H1 (cell line): ENCODE results near the gene ARMH3. TPM values are rescaled to one million over a fixed set of nuclear protein-coding genes. Genes with fewer than 3 reads are reported as not detected.

ENCODE experiments used
- CTCF ChIA-PET: fragments of 300-600 bp; sonication (Branson Sonifier 250); formaldehyde crosslinking; loops from one replicate; lab custom pipeline; 2021; ENCODE audit not compliant: partially characterized antibody; lab: Charles Lee
- POLR2A ChIA-PET: fragments of 300-600 bp; sonication (Branson Sonifier 250); formaldehyde crosslinking; loops from one replicate; lab custom pipeline; 2021; ENCODE audit warnings: inconsistent platforms; ENCODE audit not compliant: partially characterized antibody; lab: Charles Lee
- DNase-seq, 2 experiments: peaks; one replicate each; pipeline versions ENCODE4 v3.0.0 to v3.0.0-alpha.2; 2010 to 2022; ENCODE audit warnings: low spot score in 2 of 2, low read depth in 1 of 2, mixed read lengths in 1 of 2
- FAIRE-seq: peaks from 2 replicates; lab custom pipeline; 2011; peaks lifted over from hg19 to GRCh38; lab: Jason Lieb, UNC
- H2AFZ ChIP-seq: 2 replicates; pipeline ENCODE4 v1.8.1; 2012; ENCODE audit warnings: low read length, inconsistent platforms
- H2AK5ac ChIP-seq: 2 replicates; pipeline ENCODE4 v1.6.1; 2013; ENCODE audit warnings: low read depth, low read length
- H2BK120ac ChIP-seq: replicated peaks from 2 replicates; pipeline ENCODE3; 2013; ENCODE audit warnings: low read depth, low read length, inconsistent platforms
- H2BK12ac ChIP-seq: 2 replicates; pipeline ENCODE4 v1.6.1; 2013; ENCODE audit warnings: low read depth, low read length
- H2BK15ac ChIP-seq: 2 replicates; pipeline ENCODE4 v1.6.1; 2013; ENCODE audit warnings: low read length
- H2BK20ac ChIP-seq: 2 replicates; pipeline ENCODE4 v1.6.1; 2013; ENCODE audit warnings: low read length
- H2BK5ac ChIP-seq: 2 replicates; pipeline ENCODE4 v1.6.1; 2013; ENCODE audit warnings: low read depth, low read length
- H3K14ac ChIP-seq: 2 replicates; pipeline ENCODE4 v1.6.1; 2013; ENCODE audit warnings: inconsistent platforms; ENCODE audit not compliant: insufficient read length
- H3K18ac ChIP-seq: 2 replicates; pipeline ENCODE4 v1.6.1; 2013; ENCODE audit warnings: low read length; ENCODE audit errors: extremely low read depth
- H3K23ac ChIP-seq: 2 replicates; pipeline ENCODE4 v1.6.1; 2013; ENCODE audit warnings: inconsistent platforms; ENCODE audit not compliant: insufficient read length
- H3K23me2 ChIP-seq: 2 replicates; pipeline ENCODE4 v1.6.1; 2013; ENCODE audit warnings: low read depth, low read length
- H3K27ac ChIP-seq: 2 replicates; pipeline ENCODE4 v1.6.1; 2011; ENCODE audit warnings: low read depth, low read length, inconsistent platforms
- H3K27me3 ChIP-seq, 4 experiments: replicated peaks in 1 of 4; 1 replicate in 1 of 4; 2 replicates in 3 of 4; pipeline versions ENCODE4 v1.6.1 to v1.8.1; 2011 to 2013; ENCODE audit warnings: low read length in 3 of 4, mild to moderate bottlenecking in 3 of 4, inconsistent platforms in 2 of 4, mixed read lengths in 2 of 4, moderate library complexity in 1 of 4; ENCODE audit not compliant: control insufficient read depth in 3 of 4, insufficient read depth in 3 of 4; ENCODE audit errors: extremely low read depth in 1 of 4
- H3K36me3 ChIP-seq, 4 experiments: 2 replicates each; pipeline versions ENCODE4 v1.6.1 to v1.8.1; 2011 to 2013; ENCODE audit warnings: mild to moderate bottlenecking in 4 of 4, low read length in 3 of 4, moderate library complexity in 2 of 4, control low read depth in 1 of 4, inconsistent platforms in 1 of 4; ENCODE audit not compliant: insufficient read depth in 4 of 4, control insufficient read depth in 2 of 4
- H3K4ac ChIP-seq: replicated peaks from 2 replicates; pipeline ENCODE3; 2013; ENCODE audit warnings: low read length, low read depth, mixed read lengths, inconsistent platforms; ENCODE audit not compliant: insufficient read length
- H3K4me1 ChIP-seq, 4 experiments: replicated peaks in 1 of 4; 1 replicate in 1 of 4; 2 replicates in 3 of 4; pipeline versions ENCODE4 v1.6.1 to v1.8.1; 2011 to 2013; ENCODE audit warnings: low read length in 3 of 4, inconsistent platforms in 2 of 4, mixed read lengths in 1 of 4; ENCODE audit not compliant: insufficient read depth in 4 of 4, control insufficient read depth in 3 of 4
- H3K4me2 ChIP-seq, 2 experiments: 2 replicates each; pipeline versions ENCODE4 v1.6.1 to v1.8.1; 2011 to 2013; ENCODE audit warnings: low read depth in 2 of 2, low read length in 2 of 2, control low read depth in 1 of 2, inconsistent platforms in 1 of 2, mild to moderate bottlenecking in 1 of 2; ENCODE audit not compliant: insufficient read depth in 1 of 2
- H3K4me3 ChIP-seq, 4 experiments: fragments of 200-600, 300-600 bp in 1 of 4; sonication (generic), shearing (Covaris generic), sonication (Bioruptor Twin) in 1 of 4; 2 replicates each; pipeline versions ENCODE4 v1.5.1 to v1.8.1; 2011 to 2016; ENCODE audit warnings: low read length in 4 of 4, low read depth in 3 of 4, control low read depth in 2 of 4, inconsistent platforms in 2 of 4, mild to moderate bottlenecking in 2 of 4, mixed read lengths in 1 of 4, moderate library complexity in 1 of 4; ENCODE audit not compliant: insufficient read depth in 2 of 4; ENCODE audit errors: extremely low read depth in 1 of 4
- H3K56ac ChIP-seq: replicated peaks from 2 replicates; pipeline ENCODE3; 2013; ENCODE audit warnings: low read depth, mild to moderate bottlenecking, mixed read lengths, low read length, inconsistent platforms; ENCODE audit not compliant: insufficient read length
- H3K79me1 ChIP-seq: 2 replicates; pipeline ENCODE4 v1.6.1; 2013; ENCODE audit warnings: low read depth, low read length, control low read depth
- H3K79me2 ChIP-seq, 2 experiments: 2 replicates each; pipeline versions ENCODE4 v1.6.1 to v1.8.1; 2012 to 2013; ENCODE audit warnings: low read length in 2 of 2, mild to moderate bottlenecking in 2 of 2, inconsistent platforms in 1 of 2; ENCODE audit not compliant: insufficient read depth in 2 of 2, control insufficient read depth in 1 of 2
- H3K9ac ChIP-seq, 4 experiments: replicated peaks in 1 of 4; 1 replicate in 1 of 4; 2 replicates in 3 of 4; pipeline versions ENCODE4 v1.6.1 to v1.8.1; 2011 to 2013; ENCODE audit warnings: low read depth in 3 of 4, low read length in 3 of 4, control low read depth in 2 of 4, mild to moderate bottlenecking in 2 of 4, moderate library complexity in 2 of 4, inconsistent platforms in 1 of 4; ENCODE audit errors: extremely low read depth in 1 of 4
- H3K9me3 ChIP-seq, 2 experiments: 2 replicates each; pipeline versions ENCODE4 v1.6.1 to v1.8.1; 2012 to 2013; ENCODE audit warnings: mild to moderate bottlenecking in 2 of 2, moderate library complexity in 2 of 2, control low read depth in 1 of 2, inconsistent platforms in 1 of 2, low read depth in 1 of 2, low read length in 1 of 2, mixed read lengths in 1 of 2; ENCODE audit not compliant: insufficient read depth in 2 of 2
- H4K20me1 ChIP-seq, 2 experiments: replicated peaks in 1 of 2; 2 replicates each; pipeline versions ENCODE3 to v1.8.1; 2011 to 2013; ENCODE audit warnings: inconsistent platforms in 2 of 2, low read length in 2 of 2, mild to moderate bottlenecking in 1 of 2; ENCODE audit not compliant: insufficient read depth in 2 of 2, control insufficient read depth in 1 of 2
- H4K5ac ChIP-seq: 2 replicates; pipeline ENCODE4 v1.6.1; 2013; ENCODE audit warnings: low read length, low read depth, mixed read lengths, inconsistent platforms; ENCODE audit not compliant: insufficient read length
- H4K8ac ChIP-seq: 2 replicates; pipeline ENCODE4 v1.8.0; 2013; ENCODE audit warnings: mild to moderate bottlenecking, moderate library complexity, low read length, inconsistent platforms; ENCODE audit not compliant: insufficient read depth; ENCODE audit errors: extremely low read depth
- H4K91ac ChIP-seq: replicated peaks from 2 replicates; pipeline ENCODE3; 2013; ENCODE audit warnings: low read length, mixed read lengths, inconsistent platforms; ENCODE audit not compliant: insufficient read length
- BACH1 ChIP-seq: IDR thresholded peaks from 2 replicates; pipeline ENCODE4 v1.6.1; 2012; ENCODE audit warnings: low read length, improper control_type of control experiment
- CBX8 ChIP-seq: fragments of 300-800, 300-1000 bp; sonication (generic); IDR thresholded peaks from 2 replicates; pipeline ENCODE4 v1.7.1; 2016; ENCODE audit warnings: low read depth, low read length, borderline replicate concordance
- CREB1 ChIP-seq: IDR thresholded peaks from 2 replicates; pipeline ENCODE4 v1.6.1; 2012; ENCODE audit warnings: inconsistent platforms
- CTBP2 ChIP-seq: IDR thresholded peaks from 2 replicates; pipeline ENCODE4 v1.7.0; 2011; ENCODE audit warnings: borderline replicate concordance, mild to moderate bottlenecking, moderate library complexity, mixed read lengths, low read length; ENCODE audit not compliant: insufficient read depth, insufficient read length
- EZH2 ChIP-seq: fragments of 200-600 bp; sonication (generic); IDR thresholded peaks from 2 replicates; pipeline ENCODE4 v1.7.1; 2012; ENCODE audit warnings: low read depth, mild to moderate bottlenecking, moderate library complexity, low read length, inconsistent platforms; ENCODE audit not compliant: severe bottlenecking
- GABPA ChIP-seq: IDR thresholded peaks from 2 replicates; pipeline ENCODE4 v1.6.1; 2011; ENCODE audit warnings: mild to moderate bottlenecking, low read length, moderate library complexity, borderline replicate concordance; ENCODE audit not compliant: insufficient read depth
- MAFK ChIP-seq: IDR thresholded peaks from 2 replicates; pipeline ENCODE4 v1.6.1; 2012; ENCODE audit warnings: low read depth, mild to moderate bottlenecking, improper control_type of control experiment, low read length
- TAF1 ChIP-seq: IDR thresholded peaks from 2 replicates; pipeline ENCODE4 v1.6.1; 2011; ENCODE audit warnings: mild to moderate bottlenecking, low read depth, low read length
- WGBS, 2 experiments: shearing (Covaris generic) in 1 of 2; methylation state at CpG; one replicate each; pipeline versions ENCODE4 v1.1.6 to v1.1.7; 2013 to 2015; ENCODE audit warnings: low lambda C conversion rate in 2 of 2, mixed read lengths in 2 of 2, inconsistent platforms in 1 of 2, low coverage in 1 of 2, missing lambda C conversion rate in 1 of 2; ENCODE audit not compliant: insufficient replicate concordance in 2 of 2, insufficient coverage in 1 of 2, insufficient read length in 1 of 2; ENCODE audit errors: extremely low coverage in 1 of 2, missing lambda C conversion rate in 1 of 2; 5-methylcytosine and 5-hydroxymethylcytosine counted together
- polyA plus RNA-seq, 7 experiments: library from polyadenylated mRNA; depleted of rRNA in 3 of 7; stranded (reverse) in 5 of 7; unstranded in 2 of 7; fragments of >200 nt in 5 of 7; fragments of 200-250 nt in 2 of 7; gene quantifications; 1 replicate in 5 of 7; 2 replicates in 1 of 7; 4 replicates in 1 of 7; pipeline versions ENCODE4 v1.2.1 to v1.2.3, GENCODE V29; 2011 to 2013; ENCODE audit warnings: missing spikeins in 2 of 7, mixed read lengths in 2 of 7
- total RNA-seq: library from RNA; stranded (reverse); fragmentation: NEBNext Ultra II Directional; extraction: Animal tissue kit (Norgen Biotek cat#: 25700); gene quantifications from 2 replicates; pipeline ENCODE4 v1.2.1, GENCODE V29; 2021
- TF ChIP-seq, protein P1 (sequence below): IDR thresholded peaks from 2 replicates; pipeline ENCODE4 v1.6.1; 2012; ENCODE audit warnings: inconsistent platforms

The ARMH3 gene
- total and polyA plus RNA-seq, 2 of the 8 experiments (the other 6 are each of a cell fraction or from before 2014, with no cell fraction given), result 11.6 to 18.3 TPM

DNA sequence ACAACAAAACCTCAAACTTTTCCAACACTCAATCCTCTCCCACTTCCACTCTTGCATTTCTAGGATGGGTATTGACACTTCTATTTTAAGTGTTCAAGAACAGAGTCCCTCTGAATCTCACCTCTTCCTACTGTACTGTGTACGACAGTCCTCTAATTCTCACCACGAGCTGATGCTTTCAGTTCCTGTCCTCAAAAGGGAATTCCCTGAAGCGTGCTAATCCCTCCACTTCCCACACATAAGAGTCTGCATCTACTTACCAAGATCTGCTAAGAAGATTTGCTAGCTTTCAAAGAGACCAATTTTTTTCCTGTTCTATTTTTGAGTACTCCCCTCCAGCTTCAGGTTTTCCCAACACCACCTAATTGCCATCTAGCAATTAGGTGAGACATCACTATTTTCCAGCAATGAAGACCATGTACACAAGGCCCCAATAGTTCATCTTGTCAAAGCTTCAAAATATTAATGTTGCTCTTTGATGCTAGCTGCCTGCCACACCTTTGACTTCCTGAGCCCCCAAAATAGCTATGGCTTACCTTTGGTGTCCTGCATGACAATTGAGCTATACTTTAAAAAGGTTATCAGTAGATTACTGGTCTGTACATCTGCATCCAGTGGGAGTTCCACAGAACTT, 54.4 kb downstream of the ARMH3 start:
- Histone ChIP-seq H3K36me3 (peaks cover 0 to 18% (median 11%) of the 10 kb centered on the region in 4 experiments; a peak in 5 of 8 replicates), H3K23ac (no peak overlapping the region), H4K5ac (no peak overlapping the region), H3K27me3 (no peaks in the 10 kb centered on the region), H3K4me3 (no peak overlapping the region), H3K23me2 (no peaks in the 10 kb centered on the region), H4K20me1 (no peaks in the 10 kb centered on the region), H2BK20ac (no peak overlapping the region), H3K9ac (no peak overlapping the region), H2AK5ac (no peak overlapping the region), H2BK5ac (no peak overlapping the region), H3K27ac (no peak overlapping the region), H3K4me2 (no peak overlapping the region), H3K4me1 (no peaks in the 10 kb centered on the region), H2AFZ (no peak overlapping the region), H3K79me2 (no peaks in the 10 kb centered on the region), H4K91ac (no peak overlapping the region), H3K4ac (no peak overlapping the region), H3K56ac (no peak overlapping the region), H3K18ac (no peak overlapping the region), H3K79me1 (no peaks in the 10 kb centered on the region), H3K14ac (no peak overlapping the region), H2BK120ac (no peak overlapping the region)
- no peak for FAIRE-seq
- 95% methylated on average over 3 of the region's 3 CpGs; no CpG with 5 or more reads in 1 of the 2 experiments for whole genome bisulfite sequencing, 2 experiments
- TF ChIP-seq GABPA, result no peak
- TF ChIP-seq CTBP2, result no peak
- TF ChIP-seq CBX8, result no peak
- no peak for TF ChIP-seq EZH2
- TF ChIP-seq, protein P1, sequence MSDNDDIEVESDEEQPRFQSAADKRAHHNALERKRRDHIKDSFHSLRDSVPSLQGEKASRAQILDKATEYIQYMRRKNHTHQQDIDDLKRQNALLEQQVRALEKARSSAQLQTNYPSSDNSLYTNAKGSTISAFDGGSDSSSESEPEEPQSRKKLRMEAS, result no peak
- TF ChIP-seq MAFK, result no peak
- no peak for TF ChIP-seq TAF1
- no peak for TF ChIP-seq CREB1
- TF ChIP-seq BACH1, result no peak
- TF ChIP-seq, all 59 proteins: peak for 0
- Histone ChIP-seq H3K9me3 (no peaks in the 10 kb centered on the region), H2BK15ac (no peak overlapping the region), H2BK12ac (no peak overlapping the region), H4K8ac (no peak overlapping the region)
- ChIA-PET CTCF (interaction anchor here (0.7 to 8.3 kb wide), 7 partner anchors 8 to 160 kb away, joined by 3 to 53 read pairs (median 7); partner anchors contain the start of gene KCNIP2), POLR2A (interaction anchor here (0.5 kb wide), 1 partner anchor 112 kb away, joined by 3 read pairs; no protein-coding TSS in a partner anchor)
- DNase-seq, result no peak
